Activated naive CD4-positive, alpha-beta T cell (primary cell): Measurements from ENCODE around the gene FXR1.
"Not testable (repeated sequence)": the region's sequence is repeated elsewhere in the genome, so short reads cannot be mapped to it uniquely, and the experiment has no call there.

Experiments used
- DNase-seq, 4 experiments: peaks; one replicate each; lab custom pipeline; 2025; lab: John Stamatoyannopoulos, UW

FXR1 gene

DNA sequence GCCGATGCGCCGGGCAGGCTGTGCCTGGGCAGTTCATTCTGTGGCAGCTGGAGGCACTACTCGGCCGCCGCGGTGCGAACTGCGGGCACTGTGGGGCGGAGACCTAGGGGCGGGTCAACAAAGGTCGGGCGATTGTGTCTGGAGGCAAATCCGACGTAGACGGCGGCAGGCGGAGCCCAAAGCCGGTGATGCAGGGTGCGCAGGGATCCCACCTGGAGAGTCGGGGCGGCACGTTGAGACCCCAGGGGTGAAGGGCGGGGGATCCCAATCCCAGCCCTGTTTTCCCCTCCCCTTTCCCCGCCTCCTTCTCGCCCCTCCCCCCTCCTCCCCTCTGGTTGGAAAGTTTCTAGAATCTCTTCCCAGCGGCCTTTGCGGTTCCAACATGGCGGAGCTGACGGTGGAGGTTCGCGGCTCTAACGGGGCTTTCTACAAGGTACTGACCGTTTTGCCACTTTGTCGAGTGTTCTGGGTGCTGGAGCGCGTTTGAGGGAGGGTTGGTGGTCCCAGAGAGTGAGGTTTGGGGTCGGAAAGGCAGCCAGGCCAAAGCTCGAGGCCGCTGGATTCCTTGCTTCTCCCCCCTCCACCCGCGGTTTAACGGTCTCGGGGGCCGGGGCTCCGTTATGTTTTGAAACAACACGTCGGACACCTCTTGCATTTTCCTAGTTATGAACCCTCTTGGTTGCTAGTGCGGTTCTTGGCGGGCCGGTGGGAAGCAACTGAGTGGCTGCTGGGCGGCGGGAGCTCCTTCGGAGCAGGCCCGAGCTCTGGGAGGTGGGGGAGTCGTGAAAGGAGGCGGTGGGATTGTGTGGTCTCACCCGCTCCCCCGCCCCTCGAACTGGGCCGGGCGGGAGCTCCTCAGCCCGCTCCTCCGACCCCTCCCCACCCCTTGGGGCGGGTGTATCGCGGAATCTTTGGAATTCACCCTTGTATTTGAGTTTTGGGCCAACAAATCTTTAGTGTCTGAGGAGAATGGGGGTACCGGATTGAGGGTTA lies at the start of gene FXR1:
FXR1 (plus strand) TSS at position 367 of the 993 bp plus-strand sequence; CDS start at position 383, 16 bp downstream.
- peak; percentile 74 to 94 (median 88) for DNase-seq

DNA sequence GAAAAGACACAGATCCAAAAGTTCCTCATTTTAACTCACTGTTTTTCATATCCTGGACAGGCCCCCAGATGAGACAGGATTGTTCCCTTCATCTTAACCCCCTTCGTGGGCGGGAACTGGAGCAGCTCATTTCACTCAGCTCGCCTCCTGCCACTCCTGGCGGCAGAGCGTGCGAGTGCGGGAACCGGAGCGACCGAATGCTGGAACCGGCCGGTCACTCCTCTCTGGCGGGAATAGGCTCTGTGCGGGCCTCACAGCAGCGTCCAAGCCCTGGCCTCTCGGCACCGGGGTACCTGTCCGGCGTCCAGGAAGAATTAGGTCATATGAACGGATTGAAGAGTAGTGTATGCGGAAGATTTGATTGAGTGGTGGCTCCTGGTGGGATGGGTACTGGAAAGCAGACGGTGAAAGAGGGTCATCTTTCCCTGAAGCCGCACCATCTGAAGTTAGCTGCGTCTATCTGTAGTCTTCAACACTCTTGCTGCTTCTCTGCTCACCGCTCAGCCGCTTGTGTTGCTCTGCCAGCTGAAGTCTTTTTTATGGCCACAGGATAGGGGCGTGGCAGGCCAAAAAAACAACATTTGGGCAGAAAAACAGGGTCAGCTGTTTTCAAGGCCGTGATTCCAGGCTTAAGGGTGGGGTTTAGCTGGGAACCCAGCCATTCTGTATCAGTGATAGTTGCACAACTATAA lies 42.3 kb upstream of the FXR1 start:
- DNase-seq: no peak

DNA sequence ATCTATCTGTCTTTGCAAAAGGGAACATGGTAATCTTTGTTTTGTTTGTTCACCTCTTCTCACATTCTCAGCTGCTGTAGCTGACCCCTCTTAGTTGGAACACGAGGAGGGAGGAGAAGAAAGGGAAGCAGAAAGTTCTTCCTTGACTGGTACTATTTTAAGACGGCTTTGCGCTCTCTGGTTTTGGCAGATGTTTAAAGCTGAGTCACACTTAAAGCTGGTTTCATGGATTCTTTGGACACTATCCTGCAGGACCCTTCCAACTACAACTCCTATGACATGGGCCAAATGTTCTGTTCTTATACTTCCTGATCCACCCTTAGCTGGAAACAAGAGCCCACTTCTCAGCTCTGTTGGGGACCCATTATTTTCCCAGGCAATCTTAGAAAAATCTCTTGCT lies 40.6 kb upstream of the FXR1 start:
- DNase-seq: no peak

DNA sequence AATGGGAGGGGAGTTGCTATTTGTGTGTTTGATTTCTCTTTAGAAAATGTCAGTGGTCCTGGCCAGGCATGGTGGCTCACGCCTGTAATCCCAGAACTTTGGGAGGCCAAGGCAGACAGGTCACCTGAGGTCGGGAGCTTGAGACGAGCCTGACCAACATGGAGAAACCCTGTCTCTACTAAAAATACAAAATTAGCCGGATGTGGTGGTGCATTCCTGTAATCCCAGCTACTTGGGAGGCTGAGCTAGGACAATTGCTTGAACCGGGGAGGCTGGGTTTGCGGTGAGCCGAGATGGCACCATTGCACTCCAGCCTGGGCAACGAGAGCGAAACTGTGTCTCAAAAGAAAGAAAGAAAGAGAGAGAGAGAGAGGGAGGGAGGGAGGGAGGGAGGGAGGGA lies 40.0 kb upstream of the FXR1 start:
- not testable (repeated sequence) for DNase-seq

DNA sequence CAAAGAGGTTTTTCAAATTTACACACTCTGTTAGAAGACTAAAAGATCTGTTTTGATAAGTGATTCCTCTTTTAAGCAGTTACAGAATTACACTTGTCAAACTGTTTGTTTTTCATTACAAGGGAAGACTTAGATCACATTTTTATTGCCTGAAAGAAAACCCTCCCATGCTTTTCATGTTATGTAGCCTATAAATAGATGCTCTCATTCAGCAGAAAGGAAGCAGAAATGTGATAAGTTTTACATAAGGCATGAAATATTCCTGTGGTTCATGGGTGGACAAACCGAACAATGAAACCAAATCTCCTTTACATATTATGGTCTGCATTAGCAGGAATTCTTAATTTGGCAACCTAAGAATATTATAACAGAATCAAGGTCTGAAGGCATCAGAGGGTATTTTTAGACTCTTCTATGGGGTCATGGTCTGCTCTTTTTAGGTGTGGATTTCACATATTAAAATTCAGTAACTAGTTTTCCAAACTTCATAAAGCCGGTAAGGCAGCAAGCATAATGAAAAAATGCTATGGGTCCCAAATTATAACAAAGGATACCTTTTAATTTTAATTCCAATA lies 37.3 kb upstream of the FXR1 start:
- DNase-seq: no peak

DNA sequence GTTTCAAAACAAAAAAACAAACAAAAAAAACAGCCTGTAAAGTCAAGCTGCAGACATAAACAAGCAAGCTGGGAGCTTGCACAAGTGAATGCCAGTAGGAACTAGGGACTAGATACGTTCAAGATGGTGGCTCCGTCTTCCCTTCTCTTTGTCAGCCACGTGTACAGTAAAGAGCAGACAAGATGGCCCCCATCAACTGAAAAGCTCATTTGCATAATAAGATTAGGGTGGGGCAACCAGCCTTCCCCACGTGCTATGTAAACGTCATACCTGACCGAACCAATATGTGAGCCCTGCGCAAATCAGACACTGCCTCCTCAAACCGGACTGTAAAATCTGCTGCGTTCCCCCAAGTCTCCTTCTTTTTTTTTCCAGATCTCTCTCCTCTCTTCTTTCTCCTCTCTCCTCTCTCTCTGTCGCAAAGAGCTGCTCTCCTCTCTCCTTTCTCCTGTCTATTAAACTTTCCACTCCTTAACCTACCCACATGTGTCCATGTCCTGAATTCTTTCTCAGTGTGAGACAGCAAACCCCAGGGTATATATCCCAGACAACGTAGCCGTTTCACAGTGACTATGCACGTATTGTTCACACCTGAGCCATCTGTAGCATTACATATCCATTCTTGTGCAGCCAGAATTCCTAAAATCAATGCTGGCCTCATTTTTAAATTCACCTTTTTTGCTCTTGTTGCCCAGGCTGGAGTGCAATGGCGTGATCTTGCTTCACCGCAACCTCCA lies 31.2 kb upstream of the FXR1 start:
- no peak for DNase-seq

DNA sequence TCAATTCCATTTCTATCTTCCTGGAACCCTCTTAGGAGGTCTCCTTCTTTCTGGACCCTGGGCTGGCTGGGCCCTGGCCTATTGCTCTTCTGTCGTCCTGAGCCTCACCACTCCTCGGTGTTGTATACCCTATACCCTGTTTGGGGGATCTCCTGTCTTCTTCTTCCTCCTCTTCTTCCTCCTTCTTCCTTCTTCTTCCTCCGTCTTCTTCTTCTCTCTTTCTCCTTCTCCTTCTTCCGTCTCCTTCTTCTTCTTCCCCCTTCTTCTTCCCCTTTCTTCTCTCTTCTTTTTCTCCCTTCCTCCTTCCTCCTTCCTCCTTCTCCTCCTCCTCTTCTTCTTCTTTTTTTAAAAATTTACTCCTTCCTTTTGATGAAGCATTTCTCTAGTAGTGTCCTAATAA lies 30.4 kb upstream of the FXR1 start:
- no peak for DNase-seq

DNA sequence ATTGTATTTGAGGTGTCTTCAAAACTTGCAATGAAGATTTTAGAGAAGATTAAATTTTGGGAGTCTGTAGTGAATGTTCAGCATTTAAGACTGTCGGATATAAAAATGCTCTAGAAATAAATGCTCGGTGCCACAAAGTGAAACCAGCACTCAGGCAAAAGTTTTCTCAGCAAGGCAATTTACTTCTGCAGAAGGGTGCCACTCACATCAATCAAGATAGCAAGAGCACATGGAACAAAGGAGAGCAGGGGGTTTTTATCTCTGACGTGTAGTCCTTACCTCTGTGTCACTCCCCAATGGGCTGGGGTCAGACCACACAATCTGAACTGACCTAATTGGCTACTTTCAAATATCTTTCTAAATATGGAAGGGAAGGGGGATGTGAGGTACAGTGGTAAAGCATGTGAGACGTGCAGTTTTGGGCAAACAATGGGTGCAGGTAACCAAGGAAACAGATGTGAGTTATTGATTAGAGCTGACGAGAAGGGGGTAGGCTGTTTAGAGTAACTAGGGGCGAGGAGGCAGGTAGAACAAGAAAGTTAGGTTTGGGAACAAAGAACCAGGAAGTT lies 23.4 kb upstream of the FXR1 start:
- DNase-seq: no peak

DNA sequence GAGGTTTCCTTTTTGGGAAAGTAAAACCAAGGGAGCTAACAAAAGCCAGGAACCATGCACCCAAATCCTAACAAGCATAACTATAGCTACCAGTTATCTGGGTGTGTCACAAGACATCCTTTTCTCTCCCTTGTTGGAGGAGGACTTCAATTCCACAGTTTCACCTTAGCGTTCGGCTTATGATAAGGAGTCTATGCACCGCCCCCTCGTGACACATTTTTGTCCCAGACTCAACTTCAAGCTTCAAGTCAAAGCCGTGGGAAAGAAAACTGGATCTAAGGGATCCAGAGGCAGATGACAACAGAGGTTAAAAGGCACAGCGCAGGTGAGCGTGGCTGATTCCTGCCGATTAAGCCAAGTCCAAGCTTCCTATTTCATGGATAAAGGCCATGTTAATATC lies 13.9 kb upstream of the FXR1 start:
- DNase-seq: no peak

DNA sequence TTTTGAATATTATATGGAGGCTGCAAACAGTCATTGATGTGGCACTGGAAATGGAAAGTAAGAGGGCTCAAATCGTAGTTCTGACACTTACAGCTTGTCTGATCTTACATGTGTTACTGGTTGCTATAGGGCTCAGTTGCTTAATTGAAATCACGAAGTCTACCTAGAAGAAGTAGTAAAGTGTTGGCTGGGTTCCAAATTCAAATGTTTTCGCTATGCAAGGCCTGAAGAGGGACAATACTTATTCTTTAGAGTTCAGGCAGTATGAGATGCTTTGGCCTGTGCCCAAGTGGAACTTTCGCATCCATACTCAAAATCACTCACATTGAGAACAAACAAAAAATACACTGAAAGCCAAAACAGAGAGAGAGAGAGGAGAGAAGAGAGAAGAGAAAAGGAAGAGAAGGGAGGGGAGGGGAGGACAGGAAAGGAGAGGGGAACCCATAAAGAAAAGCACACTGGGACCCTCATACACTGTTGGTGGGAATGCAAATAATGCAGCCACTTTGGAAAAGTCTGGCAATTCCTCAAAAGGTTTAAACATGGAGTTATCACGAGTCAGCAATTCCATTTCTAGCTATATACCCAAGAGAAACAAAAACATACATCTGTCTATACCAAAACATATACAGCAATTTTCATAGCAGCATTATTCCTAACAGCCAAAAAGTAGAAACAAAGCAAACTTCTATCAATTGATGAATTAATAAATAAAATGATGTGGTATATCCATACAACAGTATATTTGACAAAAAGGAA lies 2.9 kb upstream of the FXR1 start:
- DNase-seq: no peak

DNA sequence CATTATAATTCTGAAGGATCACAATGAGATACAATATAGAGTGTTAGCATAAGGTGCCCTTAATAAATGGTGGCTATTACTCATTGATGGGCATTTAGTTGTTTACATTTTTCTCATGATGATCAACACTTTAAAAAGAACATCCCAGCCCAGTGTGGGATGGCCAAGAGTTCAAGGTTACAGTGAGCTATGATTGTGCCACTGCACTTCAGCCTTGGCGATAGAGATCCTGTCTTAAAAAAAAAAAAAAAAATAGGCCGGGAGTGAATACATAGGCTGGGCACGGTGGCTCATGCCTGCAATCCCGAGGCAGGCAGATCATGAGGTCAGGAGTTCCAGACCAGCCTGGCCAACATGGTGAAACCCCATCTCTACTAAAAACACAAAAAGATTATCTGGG lies 1.6 kb upstream of the FXR1 start:
- DNase-seq: no peak

DNA sequence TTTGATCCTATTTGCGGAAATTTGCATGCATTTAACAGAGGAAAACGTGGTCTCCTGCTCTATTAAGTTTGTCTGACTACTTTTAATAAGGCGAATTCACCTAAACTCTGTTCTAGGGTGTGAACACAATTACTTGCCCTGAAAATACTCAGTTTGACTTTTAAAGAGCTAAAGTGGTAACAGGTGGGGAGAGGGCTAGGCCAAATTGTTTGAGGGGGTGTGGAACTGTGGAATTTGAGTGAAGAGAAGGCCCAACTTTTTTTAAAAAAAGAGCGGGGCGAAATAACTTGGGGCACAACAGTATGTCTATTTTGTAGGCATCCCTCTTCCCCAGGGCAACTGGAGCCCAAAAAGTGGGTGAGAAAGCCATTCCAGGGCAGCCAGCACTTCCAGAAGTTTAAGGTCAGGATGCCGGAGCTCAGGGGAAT lies 580 bp upstream of the FXR1 start:
- DNase-seq: no peak

DNA sequence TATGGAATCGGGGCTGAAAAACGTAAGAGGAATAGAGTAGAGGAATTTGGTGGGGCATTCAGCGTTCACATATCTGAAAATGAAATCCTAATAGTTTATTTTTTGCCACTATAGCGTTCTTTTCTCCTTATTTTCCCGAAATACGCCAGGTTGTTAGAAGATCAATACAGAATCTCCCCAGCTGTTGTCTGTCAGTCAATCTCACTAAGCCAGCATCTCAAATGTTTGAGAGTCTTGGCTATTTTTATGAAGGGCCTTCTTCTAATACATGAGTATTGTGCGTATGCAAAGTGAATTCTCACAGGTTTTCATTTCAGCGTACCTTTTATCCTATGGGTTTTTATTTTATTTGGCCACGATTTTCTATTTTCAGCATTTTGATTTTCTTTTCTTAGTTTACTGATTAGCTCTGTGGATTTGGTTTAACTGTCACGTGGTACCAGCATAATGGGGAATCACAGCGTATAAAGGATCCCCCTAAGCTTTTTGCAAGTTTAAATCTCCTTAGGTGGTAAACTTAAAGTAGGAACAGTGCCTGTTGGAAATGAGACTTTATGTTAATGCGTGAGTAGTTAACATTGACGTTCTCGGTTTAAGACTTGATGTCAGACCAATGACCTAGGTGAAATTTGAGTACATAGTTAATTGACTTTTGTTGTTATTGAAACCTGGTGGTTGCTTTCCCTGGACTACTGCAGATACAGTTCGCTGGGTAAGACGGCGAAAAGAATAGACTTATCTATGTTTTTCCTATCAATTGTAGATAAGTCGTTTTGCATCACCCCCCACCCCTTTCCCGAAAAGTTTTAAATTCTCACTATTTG lies 1.3 kb downstream of the FXR1 start:
- no peak for DNase-seq

DNA sequence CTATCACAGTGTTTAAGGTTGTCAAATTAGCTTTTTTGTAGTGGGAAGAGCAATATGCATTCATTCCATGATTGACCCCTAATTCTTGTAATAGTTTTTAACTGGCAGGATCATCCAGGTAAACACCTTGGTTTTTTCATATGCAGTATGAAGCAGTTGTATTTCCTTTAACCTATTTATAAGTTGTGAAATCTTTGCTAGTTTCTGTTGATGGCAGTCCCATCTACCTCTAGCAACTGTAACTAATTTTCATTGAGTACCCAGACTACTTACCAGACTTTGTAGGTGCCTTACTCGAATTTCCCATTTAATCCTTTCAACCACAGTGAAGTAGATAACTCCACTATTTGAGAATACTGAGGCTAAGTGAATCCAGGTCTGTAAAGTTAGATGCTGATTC lies 6.1 kb downstream of the FXR1 start:
- no peak for DNase-seq

DNA sequence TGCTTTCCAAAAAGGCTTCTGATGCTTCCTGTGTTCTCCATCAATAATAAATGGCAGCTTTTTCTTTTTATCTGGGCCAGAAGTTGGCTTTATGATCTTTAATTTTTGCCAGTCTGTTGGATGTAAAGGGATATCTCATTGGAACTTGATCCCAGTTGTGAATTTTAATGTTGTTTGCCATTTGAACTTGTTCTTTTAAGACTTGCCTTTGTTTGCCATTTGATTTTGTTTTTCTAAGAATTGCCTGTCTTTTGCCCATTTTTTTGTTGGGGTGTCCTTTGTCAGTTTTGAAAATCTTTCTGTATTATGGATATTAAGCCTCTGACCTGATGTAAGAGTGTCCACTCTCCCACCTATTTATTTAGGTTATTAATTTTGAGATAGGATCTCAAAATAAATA lies 9.8 kb downstream of the FXR1 start:
- no peak for DNase-seq

DNA sequence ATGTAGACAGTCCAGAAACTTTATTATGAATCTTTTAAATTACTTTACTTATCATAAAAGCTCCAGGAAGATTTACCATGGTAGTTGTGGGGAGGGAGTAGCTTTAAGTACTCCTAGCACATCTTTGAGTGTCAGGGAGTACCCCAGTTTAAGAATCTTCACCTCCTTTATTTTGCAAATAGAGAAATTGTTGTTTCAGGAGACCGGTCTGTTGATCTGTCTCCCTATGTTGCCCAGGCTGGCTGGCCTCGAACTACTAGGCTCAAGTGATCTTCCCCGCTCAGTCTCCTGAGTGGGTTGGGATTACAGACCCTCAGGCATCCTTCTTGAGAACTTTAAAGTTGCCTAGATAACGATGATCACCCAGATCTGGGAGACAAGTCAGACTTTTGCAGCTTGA lies 11.1 kb downstream of the FXR1 start:
- DNase-seq: no peak

DNA sequence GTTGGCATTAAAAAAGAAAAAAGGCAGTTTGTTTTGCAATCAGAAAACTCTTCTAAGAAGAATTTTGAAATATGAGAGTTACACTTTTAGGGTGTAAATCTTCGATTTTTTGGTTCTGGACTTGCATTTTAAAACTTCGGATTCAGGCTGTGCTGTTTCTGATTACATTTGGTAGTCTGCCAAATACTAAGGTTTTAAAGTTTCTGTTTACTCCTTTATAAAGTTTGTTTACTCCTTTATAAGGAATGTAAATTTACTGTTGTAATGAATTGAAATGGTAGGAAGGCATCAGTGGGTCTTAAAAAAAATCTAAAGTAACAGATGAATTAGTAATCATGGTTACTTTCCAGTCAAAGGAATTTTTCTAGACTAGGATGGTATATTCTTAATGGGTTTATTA lies 14.1 kb downstream of the FXR1 start:
- DNase-seq: no peak

DNA sequence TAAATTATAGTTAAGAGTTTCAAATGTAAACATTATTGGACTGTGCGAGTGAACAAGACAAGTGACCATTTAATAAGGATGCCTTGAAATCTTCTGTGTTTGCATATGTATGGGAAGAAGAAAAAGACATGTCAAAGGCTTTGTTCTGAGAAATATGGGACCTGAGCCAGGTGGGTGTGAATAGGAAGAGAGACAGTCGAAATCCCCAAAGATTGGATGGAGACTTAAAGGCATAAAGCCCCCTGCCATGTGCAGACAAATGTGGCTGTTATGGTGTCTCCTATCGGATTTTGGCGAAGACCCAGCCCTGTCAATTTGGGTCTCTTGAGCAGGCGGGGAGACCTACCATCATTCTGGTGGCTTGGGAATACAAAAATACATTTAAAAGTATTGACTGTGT lies 16.9 kb downstream of the FXR1 start:
- DNase-seq: no peak

DNA sequence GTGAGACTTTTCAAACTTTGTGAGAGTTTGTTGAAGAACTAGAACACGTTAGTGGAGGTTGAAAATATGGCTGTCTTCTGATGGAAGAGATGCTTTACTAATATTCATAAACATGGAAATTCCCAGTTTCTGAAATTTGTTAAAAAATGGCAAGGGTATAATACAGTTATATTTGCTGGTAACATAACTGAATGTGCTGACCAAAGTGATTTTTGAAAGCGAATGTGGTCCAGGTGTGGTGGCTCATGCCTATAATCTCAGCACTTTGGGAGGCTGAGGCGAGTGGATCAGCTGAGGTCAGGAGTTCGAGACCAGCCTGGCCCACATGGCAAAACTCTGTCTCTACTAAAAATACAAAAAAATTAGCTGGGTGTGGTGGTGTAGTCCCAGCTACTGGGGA lies 18.1 kb downstream of the FXR1 start:
- no peak for DNase-seq

DNA sequence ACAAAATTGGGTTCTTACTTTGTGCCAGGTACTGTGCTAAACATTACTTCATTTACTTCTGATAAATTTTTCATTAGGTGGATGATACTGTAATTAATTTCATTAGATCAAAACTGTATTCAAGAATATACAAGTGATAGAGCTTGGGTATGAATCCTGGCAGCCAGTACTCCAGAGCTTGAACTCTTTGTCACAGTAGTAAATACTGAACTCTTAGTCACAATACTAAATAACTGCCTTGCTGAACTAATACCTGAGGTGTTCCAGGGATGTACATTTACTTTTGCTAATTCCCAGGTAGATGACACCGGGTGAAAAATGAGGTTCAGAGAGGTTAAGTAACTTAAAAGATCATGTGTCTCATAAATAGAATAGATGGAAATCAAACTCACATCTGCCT lies 20.3 kb downstream of the FXR1 start:
- no peak for DNase-seq
